ENCODE measurements around the gene ZNF274. TPM values are rescaled to one million over a fixed set of nuclear protein-coding genes. Genes with fewer than 3 reads are reported as not detected.

The ZNF274 gene
- total RNA-seq, 2 donors from 2014 or later: 23.2 to 24.9 TPM

- peaks cover 2% of the 10 kb centered on the region for H3K4me1 Mint-ChIP-seq
- Histone ChIP-seq H3K9me3 (ENCODE audit: control insufficient read depth, low read length) (peaks cover 36% of the 10 kb centered on the region), H3K4me1 (ENCODE audit: control insufficient read depth, insufficient read depth, low read length) (no peaks in the 10 kb centered on the region), H3K36me3 (ENCODE audit: control insufficient read depth, insufficient read depth, low read length) (peaks cover 7% of the 10 kb centered on the region), H3K9ac (ENCODE audit: extremely low read depth, low read length, poor library complexity, severe bottlenecking) (peak within 1 kb of the TSS; percentile 70), H3K4me3 (ENCODE audit: low read length) (peak within 1 kb of the TSS; percentile 84), H3K27me3 (ENCODE audit: control insufficient read depth, insufficient read depth, low read length, poor library complexity, severe bottlenecking) (no peaks in the 10 kb centered on the region), H3K27ac (ENCODE audit: low read depth, low read length) (no peak within 1 kb of the TSS)
- peak; percentile 94 for DNase-seq
- H3K4me3 Mint-ChIP-seq: peak within 1 kb of the TSS; percentile 89
- no peaks in the 10 kb centered on the region for H3K27me3 Mint-ChIP-seq (ENCODE audit: insufficient read depth)
- peak within 1 kb of the TSS; percentile 88 for H3K27ac Mint-ChIP-seq
- WGBS, 2 experiments (ENCODE audit: insufficient coverage in 1 of 2, insufficient read length in 1 of 2): 0% methylated on average over 27 to 62 of the region's 62 CpGs
- peaks cover 26% of the 10 kb centered on the region for H3K36me3 Mint-ChIP-seq (ENCODE audit: low read depth)
- H3K9me3 Mint-ChIP-seq: peaks cover 47% of the 10 kb centered on the region
- TF ChIP-seq CTCF (conservative IDR thresholded peaks at IDR 0.05): no peak
Measured at GRCh38 chr19:58150328-58150921, 32.4 kb upstream of the ZNF274 start, which contains the start of gene ZNF329. ZNF329 (minus strand) TSS chr19:58150789; CDS start chr19:58129503, 21,286 bp downstream.

GRCh38 chr19:58153386-58153785, 29.5 kb upstream of the ZNF274 start:
- Mint-ChIP-seq H3K27me3 (ENCODE audit: insufficient read depth) (peaks cover 15% of the 10 kb centered on the region), H3K4me1 (peaks cover 2% of the 10 kb centered on the region), H3K36me3 (ENCODE audit: low read depth) (peaks cover 11% of the 10 kb centered on the region), H3K27ac (no peak overlapping the region), H3K9me3 (peaks cover 41% of the 10 kb centered on the region), H3K4me3 (peak overlapping the region; percentile 80)
- Histone ChIP-seq H3K9ac (ENCODE audit: extremely low read depth, low read length, poor library complexity, severe bottlenecking) (no peak overlapping the region), H3K36me3 (ENCODE audit: control insufficient read depth, insufficient read depth, low read length) (no peaks in the 10 kb centered on the region), H3K4me3 (ENCODE audit: low read length) (peak overlapping the region; percentile 92), H3K4me1 (ENCODE audit: control insufficient read depth, insufficient read depth, low read length) (no peaks in the 10 kb centered on the region), H3K9me3 (ENCODE audit: control insufficient read depth, low read length) (peaks cover 26% of the 10 kb centered on the region), H3K27ac (ENCODE audit: low read depth, low read length) (no peak overlapping the region), H3K27me3 (ENCODE audit: control insufficient read depth, insufficient read depth, low read length, poor library complexity, severe bottlenecking) (no peaks in the 10 kb centered on the region)
- 92 to 100% methylated on average over 2 of the region's 2 CpGs for WGBS, 2 experiments (ENCODE audit: insufficient coverage in 1 of 2, insufficient read length in 1 of 2)
- no peak for TF ChIP-seq CTCF (conservative IDR thresholded peaks at IDR 0.05)
- no peak for DNase-seq

- DNase-seq: no peak
- Mint-ChIP-seq H3K9me3 (peaks cover 40% of the 10 kb centered on the region), H3K27me3 (ENCODE audit: insufficient read depth) (peaks cover 19% of the 10 kb centered on the region), H3K27ac (peak overlapping the region; percentile 95), H3K4me3 (peak overlapping the region; percentile 80), H3K36me3 (ENCODE audit: low read depth) (peaks cover 4% of the 10 kb centered on the region), H3K4me1 (peaks cover 2% of the 10 kb centered on the region)
- H3K27me3 ChIP-seq (ENCODE audit: control insufficient read depth, insufficient read depth, low read length, poor library complexity, severe bottlenecking): no peaks in the 10 kb centered on the region
- TF ChIP-seq CTCF (conservative IDR thresholded peaks at IDR 0.05): no peak
- H3K27ac ChIP-seq (ENCODE audit: low read depth, low read length): peak overlapping the region; percentile 2
- H3K36me3 ChIP-seq (ENCODE audit: control insufficient read depth, insufficient read depth, low read length): no peaks in the 10 kb centered on the region
- H3K4me3 ChIP-seq (ENCODE audit: low read length): peak overlapping the region; percentile 92
- H3K9ac ChIP-seq (ENCODE audit: extremely low read depth, low read length, poor library complexity, severe bottlenecking): peak overlapping the region; percentile 78
- H3K4me1 ChIP-seq (ENCODE audit: control insufficient read depth, insufficient read depth, low read length): no peaks in the 10 kb centered on the region
- peaks cover 19% of the 10 kb centered on the region for H3K9me3 ChIP-seq (ENCODE audit: control insufficient read depth, low read length)
- 24 to 45% methylated on average over 3 to 12 of the region's 12 CpGs for WGBS, 2 experiments (ENCODE audit: insufficient coverage in 1 of 2, insufficient read length in 1 of 2)
Measured at GRCh38 chr19:58154287-58154678, 28.6 kb upstream of the ZNF274 start.
